H9 (cell line): ENCODE measurements around the gene C19orf25. TPM values are rescaled to one million over a fixed set of nuclear protein-coding genes. Genes with fewer than 3 reads are reported as not detected.

Experiments used
- DNase-seq: peaks from one replicate; pipeline ENCODE4 v3.0.0-alpha.2; 2017
- H2AFZ ChIP-seq: one replicate; pipeline ENCODE4 v1.6.1; 2013; ENCODE audit warnings: mild to moderate bottlenecking, low read length, control low read depth, moderate library complexity
- H2AK5ac ChIP-seq: 2 replicates; pipeline ENCODE4 v1.6.1; 2013; ENCODE audit warnings: low read length, control low read depth, mixed read lengths; ENCODE audit not compliant: insufficient read length
- H2BK120ac ChIP-seq: one replicate; pipeline ENCODE4 v1.6.1; 2013; ENCODE audit warnings: low read depth, mild to moderate bottlenecking, low read length, control low read depth, inconsistent platforms; ENCODE audit not compliant: poor library complexity, severe bottlenecking
- H2BK12ac ChIP-seq: 2 replicates; pipeline ENCODE4 v1.6.1; 2013; ENCODE audit warnings: low read length, control low read depth, mixed read lengths, low read depth; ENCODE audit not compliant: insufficient read length
- H2BK15ac ChIP-seq: 2 replicates; pipeline ENCODE4 v1.6.1; 2013; ENCODE audit warnings: low read depth, low read length, control low read depth
- H2BK20ac ChIP-seq: one replicate; pipeline ENCODE4 v1.6.1; 2013; ENCODE audit warnings: low read depth, mild to moderate bottlenecking, low read length, control low read depth, inconsistent platforms; ENCODE audit not compliant: poor library complexity, severe bottlenecking
- H2BK5ac ChIP-seq: 2 replicates; pipeline ENCODE4 v1.6.1; 2013; ENCODE audit warnings: low read length, control low read depth, mixed read lengths; ENCODE audit not compliant: insufficient read length
- H3K14ac ChIP-seq: 2 replicates; pipeline ENCODE4 v1.6.1; 2013; ENCODE audit warnings: low read length, control low read depth; ENCODE audit not compliant: insufficient read depth
- H3K18ac ChIP-seq: 2 replicates; pipeline ENCODE4 v1.6.1; 2013; ENCODE audit warnings: low read depth, mild to moderate bottlenecking, mixed read lengths, low read length, control low read depth; ENCODE audit not compliant: insufficient read length
- H3K23ac ChIP-seq: 2 replicates; pipeline ENCODE4 v1.6.1; 2013; ENCODE audit warnings: low read length, control low read depth, mixed read lengths, low read depth; ENCODE audit not compliant: insufficient read length
- H3K23me2 ChIP-seq: 2 replicates; pipeline ENCODE4 v1.6.1; 2013; ENCODE audit warnings: low read depth, mild to moderate bottlenecking, mixed read lengths, low read length, control low read depth; ENCODE audit not compliant: insufficient read length, poor library complexity, severe bottlenecking
- H3K27ac ChIP-seq: 2 replicates; pipeline ENCODE4 v1.5.1; 2013; ENCODE audit warnings: low read length, control low read depth, mixed read lengths, low read depth; ENCODE audit not compliant: insufficient read length
- H3K27me3 ChIP-seq: 2 replicates; pipeline ENCODE4 v1.6.1; 2013; ENCODE audit warnings: low read length, control low read depth, inconsistent platforms; ENCODE audit not compliant: insufficient read depth
- H3K4ac ChIP-seq: 2 replicates; pipeline ENCODE4 v1.6.1; 2013; ENCODE audit warnings: low read depth, mild to moderate bottlenecking, control low read depth, inconsistent platforms, low read length, moderate library complexity
- H3K4me1 ChIP-seq: 2 replicates; pipeline ENCODE4 v1.6.1; 2013; ENCODE audit warnings: low read length, control low read depth, inconsistent platforms; ENCODE audit not compliant: insufficient read depth
- H3K4me2 ChIP-seq: 2 replicates; pipeline ENCODE4 v1.6.1; 2013; ENCODE audit warnings: low read length, control low read depth, mixed read lengths; ENCODE audit not compliant: insufficient read length, insufficient read depth
- H3K56ac ChIP-seq: 2 replicates; pipeline ENCODE4 v1.6.1; 2013; ENCODE audit warnings: low read depth, mild to moderate bottlenecking, mixed read lengths, low read length, control low read depth; ENCODE audit not compliant: insufficient read length
- H3K79me1 ChIP-seq: 2 replicates; pipeline ENCODE4 v1.6.1; 2013; ENCODE audit warnings: low read depth, mild to moderate bottlenecking, moderate library complexity, low read length, control low read depth, inconsistent platforms; ENCODE audit not compliant: insufficient read depth, poor library complexity, severe bottlenecking
- H3K79me2 ChIP-seq: 2 replicates; pipeline ENCODE4 v1.6.1; 2013; ENCODE audit warnings: low read length, control low read depth, inconsistent platforms; ENCODE audit not compliant: insufficient read depth
- H3K9ac ChIP-seq: 2 replicates; pipeline ENCODE4 v1.6.1; 2013; ENCODE audit warnings: low read length, control low read depth, mixed read lengths; ENCODE audit not compliant: insufficient read length; ENCODE audit errors: extremely low read depth
- H3K9me3 ChIP-seq: one replicate; pipeline ENCODE4 v1.6.1; 2013; ENCODE audit warnings: low read depth, low read length, inconsistent platforms; ENCODE audit not compliant: control insufficient read depth
- H3T11ph ChIP-seq: one replicate; pipeline ENCODE4 v1.6.1; 2013; ENCODE audit warnings: mild to moderate bottlenecking, low read length, control low read depth, inconsistent platforms
- H4K20me1 ChIP-seq: one replicate; pipeline ENCODE4 v1.6.1; 2013; ENCODE audit not compliant: control insufficient read depth, insufficient read length, insufficient read depth
- H4K5ac ChIP-seq: 2 replicates; pipeline ENCODE4 v1.6.1; 2013; ENCODE audit warnings: low read depth, mild to moderate bottlenecking, mixed read lengths, low read length, control low read depth; ENCODE audit not compliant: insufficient read length
- H4K8ac ChIP-seq: replicated peaks from 2 replicates; pipeline ENCODE4 v1.6.1; 2013; ENCODE audit warnings: low read length, control low read depth, mixed read lengths, low read depth; ENCODE audit not compliant: insufficient read length
- H4K91ac ChIP-seq: 2 replicates; pipeline ENCODE4 v1.6.1; 2013; ENCODE audit warnings: low read depth, mild to moderate bottlenecking, moderate library complexity, mixed read lengths, low read length, control low read depth; ENCODE audit not compliant: insufficient read length
- H3K27ac Mint-ChIP-seq, 3 experiments: 2 replicates in 2 of 3; 3 replicates in 1 of 3; pipeline ENCODE4 v1.8.0; 2020 to 2021; ENCODE audit warnings: mixed read lengths in 3 of 3, mild to moderate bottlenecking in 1 of 3, moderate library complexity in 1 of 3
- H3K27me3 Mint-ChIP-seq: 2 replicates; pipeline ENCODE4 v1.8.0; 2021; ENCODE audit warnings: low read depth, mild to moderate bottlenecking, moderate library complexity, mixed read lengths
- H3K36me3 Mint-ChIP-seq, 3 experiments: 2 replicates in 2 of 3; 3 replicates in 1 of 3; pipeline ENCODE4 v1.8.0; 2020 to 2021; ENCODE audit warnings: low read depth in 3 of 3, mixed read lengths in 3 of 3; ENCODE audit not compliant: insufficient read depth in 1 of 3
- H3K4me1 Mint-ChIP-seq, 2 experiments: 2 replicates each; pipeline ENCODE4 v1.8.0; 2020; ENCODE audit warnings: mixed read lengths in 2 of 2
- H3K4me3 Mint-ChIP-seq, 2 experiments: 2 replicates in 1 of 2; 3 replicates in 1 of 2; pipeline ENCODE4 v1.8.0; 2020 to 2021; ENCODE audit warnings: mild to moderate bottlenecking in 2 of 2, mixed read lengths in 2 of 2, moderate library complexity in 1 of 2
- H3K9me3 Mint-ChIP-seq, 2 experiments: 2 replicates in 1 of 2; 3 replicates in 1 of 2; pipeline ENCODE4 v1.8.0; 2020; ENCODE audit warnings: mild to moderate bottlenecking in 2 of 2, mixed read lengths in 2 of 2, moderate library complexity in 1 of 2
- CTCF ChIP-seq: fragments of 200-600 bp; sonication (generic); conservative IDR thresholded peaks from 3 replicates; pipeline ENCODE4 v1.8.0; 2021; ENCODE audit warnings: antibody characterized with exemption, mild to moderate bottlenecking
- WGBS: extraction: QIAGEN DNeasy Blood & Tissue Kit; methylation state at CpG from one replicate; pipeline ENCODE4 v1.1.7; 2013; ENCODE audit warnings: missing lambda C conversion rate, low lambda C conversion rate, mixed read lengths; ENCODE audit not compliant: insufficient read length; ENCODE audit errors: extremely low coverage; 5-methylcytosine and 5-hydroxymethylcytosine counted together
- total RNA-seq: library from RNA; stranded (reverse); gene quantifications from 2 replicates; pipeline ENCODE4 v1.2.1, GENCODE V29; 2021

The C19orf25 gene
- total RNA-seq, 1 experiment from 2014 or later = 36.8 TPM

DNA sequence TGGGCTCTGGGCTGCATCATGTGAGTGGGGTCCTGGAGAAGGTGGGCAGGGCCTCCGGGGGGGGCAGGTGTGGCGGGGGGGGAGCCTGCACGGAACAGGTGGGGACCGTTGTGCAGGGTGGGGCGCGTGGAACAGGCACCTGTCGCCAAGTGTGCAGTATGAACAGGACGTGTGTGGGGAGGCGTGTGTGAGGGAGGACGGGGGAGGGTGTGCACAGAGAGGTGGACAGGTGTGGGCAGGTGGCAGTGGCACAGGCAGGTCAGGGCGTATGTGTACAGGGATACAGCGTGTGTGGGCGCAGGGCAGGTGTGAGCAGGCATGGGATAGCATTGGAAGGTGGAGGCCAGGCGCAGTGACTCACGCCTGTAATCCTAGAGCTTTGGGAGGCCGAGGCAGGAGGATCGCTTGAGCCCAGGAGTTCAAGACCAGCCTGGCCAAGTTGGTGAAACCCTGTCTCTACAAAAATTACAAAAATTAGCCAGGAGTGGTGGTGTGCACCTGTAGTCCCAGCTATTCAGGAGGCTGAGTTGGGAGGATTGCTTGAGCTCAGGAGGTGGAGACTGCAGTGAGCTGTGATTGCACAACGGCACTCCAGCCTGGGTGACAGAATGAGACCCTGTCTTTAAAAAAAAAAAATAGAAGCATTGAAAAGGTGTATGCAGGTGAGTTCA lies 48.1 kb upstream of the C19orf25 start:
- no peak overlapping the region for H4K91ac ChIP-seq
- H4K20me1 ChIP-seq = peaks cover 3% of the 10 kb centered on the region
- no peak overlapping the region for H3K9ac ChIP-seq
- no peak overlapping the region for H3K14ac ChIP-seq
- H3K4me3 Mint-ChIP-seq = no peak overlapping the region
- no peak overlapping the region for H2BK15ac ChIP-seq
- no peak overlapping the region for H2BK12ac ChIP-seq
- no peak overlapping the region for H4K8ac ChIP-seq
- H3T11ph ChIP-seq = no peak overlapping the region
- no peak for DNase-seq
- H2BK5ac ChIP-seq = no peak overlapping the region
- H3K9me3 Mint-ChIP-seq = peaks cover 0 to 6% of the 10 kb centered on the region in 2 experiments; a peak in 3 of 5 replicates
- H3K4me2 ChIP-seq = no peak overlapping the region
- no peak overlapping the region for H2BK120ac ChIP-seq
- H2AFZ ChIP-seq = no peak overlapping the region
- H3K27ac Mint-ChIP-seq = no peak overlapping the region
- no peak overlapping the region for H2AK5ac ChIP-seq
- H3K4me1 Mint-ChIP-seq = peaks cover 6 to 7% of the 10 kb centered on the region in 2 experiments; a peak in 3 of 4 replicates
- H3K36me3 Mint-ChIP-seq = no peaks in the 10 kb centered on the region
- no peak overlapping the region for H3K18ac ChIP-seq
- H3K23me2 ChIP-seq = peaks cover 2% of the 10 kb centered on the region
- no peak overlapping the region for H3K27ac ChIP-seq
- H3K23ac ChIP-seq = no peak overlapping the region
- peaks cover 16% of the 10 kb centered on the region; the same call in 1 of the 2 replicates for H3K27me3 ChIP-seq
- no peak overlapping the region for H2BK20ac ChIP-seq
- no peak overlapping the region for H4K5ac ChIP-seq
- no peak overlapping the region for H3K56ac ChIP-seq
- no peak for TF ChIP-seq CTCF
- no CpG with 5 or more reads among the region's 18 CpGs for WGBS
- H3K4me1 ChIP-seq = no peaks in the 10 kb centered on the region
- no peaks in the 10 kb centered on the region for H3K79me1 ChIP-seq
- H3K9me3 ChIP-seq = no peaks in the 10 kb centered on the region
- no peak overlapping the region for H3K4ac ChIP-seq
- H3K79me2 ChIP-seq = no peaks in the 10 kb centered on the region
- peaks cover 64% of the 10 kb centered on the region for H3K27me3 Mint-ChIP-seq
